Uterus (tissue), 4 donors: ENCODE data around the gene TMEM14A. TPM values are rescaled to one million over a fixed set of nuclear protein-coding genes. Genes with fewer than 3 reads are reported as not detected.

ENCODE experiments used
- DNase-seq, 2 donors: peaks; one replicate each; pipeline ENCODE4 v3.0.0-alpha.2; 2019 to 2020
- H3K27ac ChIP-seq, 2 donors: fragments of 200-600 bp; sonication (generic); 1 replicate in 1 of 2; 2 replicates in 1 of 2; pipeline ENCODE4 v1.5.1; 2016 to 2018
- H3K27me3 ChIP-seq, 2 donors: fragments of 200-600 bp; sonication (generic); one replicate each; pipeline ENCODE4 v1.5.1; 2018 to 2019; ENCODE audit warnings: control low read depth in 1 of 2
- H3K36me3 ChIP-seq, 2 donors: fragments of 200-600 bp; sonication (generic); one replicate each; pipeline ENCODE4 v1.5.1; 2019; ENCODE audit warnings: control low read depth in 1 of 2
- H3K4me1 ChIP-seq, 2 donors: fragments of 200-600 bp; sonication (generic); one replicate each; pipeline ENCODE4 v1.5.1; 2018 to 2019; ENCODE audit warnings: control low read depth in 1 of 2
- H3K4me3 ChIP-seq, 2 donors: fragments of 200-600 bp; sonication (generic); 1 replicate in 1 of 2; 2 replicates in 1 of 2; pipeline ENCODE4 v1.5.1; 2018 to 2019; ENCODE audit warnings: mild to moderate bottlenecking in 1 of 2
- H3K9me3 ChIP-seq, 2 donors: fragments of 200-600 bp; sonication (generic); one replicate each; pipeline ENCODE4 v1.5.1; 2019; ENCODE audit warnings: control low read depth in 1 of 2
- POLR2A ChIP-seq, 2 donors: fragments of 450-650 bp; IDR thresholded peaks; one replicate each; pipeline ENCODE4 v1.6.1; 2016; ENCODE audit warnings: antibody characterized with exemption in 2 of 2, mild to moderate bottlenecking in 1 of 2, moderate library complexity in 1 of 2
- intact Hi-C: fragments of 100-400 bp; cut with DNase I; formaldehyde crosslinking; loops from one replicate; pipeline ENCODE4 v1.15.1; 2023; ENCODE audit warnings: low total_unique reads
- total RNA-seq, 4 donors: library from RNA; depleted of rRNA in 3 of 4; stranded (reverse); fragments of >200 nt in 3 of 4; gene quantifications; one replicate each; pipeline versions ENCODE4 v1.1.0 to v1.2.4, GENCODE V29; 2014 to 2023
- TF ChIP-seq, protein P1 (sequence below), 4 experiments: fragments of 200-600 bp in 2 of 4; fragments of 450-650 bp in 2 of 4; sonication (generic) in 2 of 4; IDR thresholded peaks; one replicate each; pipeline ENCODE4 v1.5.1; 2016 to 2019; ENCODE audit warnings: antibody characterized with exemption in 4 of 4, mild to moderate bottlenecking in 2 of 4, moderate library complexity in 1 of 4
- donor health status: DM: yes; HTN: yes; CAD: no.

TMEM14A gene
- total RNA-seq, 4 donors from 2014 or later = 9.5 to 65.0 (median 32.8) TPM

DNA sequence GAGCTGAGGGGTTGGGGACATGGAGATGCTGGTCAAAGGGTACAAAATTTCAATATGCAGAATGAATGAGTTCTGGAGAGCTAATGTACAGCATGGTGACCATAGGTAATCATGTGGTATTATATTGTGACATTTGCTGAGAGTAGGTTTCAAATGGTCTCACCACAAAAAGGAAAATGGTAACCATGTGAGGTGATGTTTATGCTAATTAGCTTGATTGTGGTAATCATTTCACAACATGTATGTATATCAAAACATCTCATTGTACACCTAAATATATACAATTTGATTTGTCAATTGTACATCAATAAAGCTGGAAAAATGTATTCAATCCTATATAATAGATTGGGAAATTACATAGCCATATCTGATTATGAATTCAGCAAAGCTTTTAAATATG, 29.5 kb upstream of the TMEM14A start:
- intact Hi-C loops = no loop called here
- DNase-seq = no peak
- no peak overlapping the region for H3K4me3 ChIP-seq
- H3K9me3 ChIP-seq = no peaks in the 10 kb centered on the region
- H3K36me3 ChIP-seq = no peaks in the 10 kb centered on the region
- no peak overlapping the region for H3K27ac ChIP-seq
- TF ChIP-seq POLR2A (IDR thresholded peaks at IDR 0.05) = no peak
- TF ChIP-seq, protein P1, sequence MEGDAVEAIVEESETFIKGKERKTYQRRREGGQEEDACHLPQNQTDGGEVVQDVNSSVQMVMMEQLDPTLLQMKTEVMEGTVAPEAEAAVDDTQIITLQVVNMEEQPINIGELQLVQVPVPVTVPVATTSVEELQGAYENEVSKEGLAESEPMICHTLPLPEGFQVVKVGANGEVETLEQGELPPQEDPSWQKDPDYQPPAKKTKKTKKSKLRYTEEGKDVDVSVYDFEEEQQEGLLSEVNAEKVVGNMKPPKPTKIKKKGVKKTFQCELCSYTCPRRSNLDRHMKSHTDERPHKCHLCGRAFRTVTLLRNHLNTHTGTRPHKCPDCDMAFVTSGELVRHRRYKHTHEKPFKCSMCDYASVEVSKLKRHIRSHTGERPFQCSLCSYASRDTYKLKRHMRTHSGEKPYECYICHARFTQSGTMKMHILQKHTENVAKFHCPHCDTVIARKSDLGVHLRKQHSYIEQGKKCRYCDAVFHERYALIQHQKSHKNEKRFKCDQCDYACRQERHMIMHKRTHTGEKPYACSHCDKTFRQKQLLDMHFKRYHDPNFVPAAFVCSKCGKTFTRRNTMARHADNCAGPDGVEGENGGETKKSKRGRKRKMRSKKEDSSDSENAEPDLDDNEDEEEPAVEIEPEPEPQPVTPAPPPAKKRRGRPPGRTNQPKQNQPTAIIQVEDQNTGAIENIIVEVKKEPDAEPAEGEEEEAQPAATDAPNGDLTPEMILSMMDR (IDR thresholded peaks at IDR 0.05) = no peak
- no peaks in the 10 kb centered on the region for H3K27me3 ChIP-seq
- H3K4me1 ChIP-seq = no peaks in the 10 kb centered on the region

DNA sequence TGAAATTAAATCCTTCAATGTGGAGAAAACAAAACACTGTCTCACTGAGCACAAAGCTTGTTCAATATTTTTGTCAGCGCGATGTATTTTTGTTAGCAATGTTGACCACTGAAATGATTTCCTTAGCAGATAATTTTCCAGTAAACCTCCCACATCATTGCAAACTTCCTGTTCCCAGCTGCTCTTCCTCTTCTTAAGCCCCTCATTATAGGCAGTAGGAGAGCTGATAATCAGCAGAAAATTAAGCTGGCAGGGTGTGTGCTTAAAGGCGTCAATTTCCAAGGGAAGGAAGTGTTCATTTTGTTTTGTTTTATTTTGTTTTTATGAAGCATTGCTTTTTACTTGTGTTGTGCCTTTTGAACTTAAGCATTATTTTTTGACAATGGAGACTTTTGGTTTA, 29.1 kb upstream of the TMEM14A start:
- Histone ChIP-seq H3K4me3 (no peak overlapping the region), H3K4me1 (no peaks in the 10 kb centered on the region), H3K27ac (no peak overlapping the region), H3K27me3 (no peaks in the 10 kb centered on the region), H3K9me3 (no peaks in the 10 kb centered on the region), H3K36me3 (no peaks in the 10 kb centered on the region)
- TF ChIP-seq, protein P1 (IDR thresholded peaks at IDR 0.05) = no peak
- no peak for TF ChIP-seq POLR2A (IDR thresholded peaks at IDR 0.05)
- intact Hi-C loops = no loop called here
- DNase-seq = no peak

DNA sequence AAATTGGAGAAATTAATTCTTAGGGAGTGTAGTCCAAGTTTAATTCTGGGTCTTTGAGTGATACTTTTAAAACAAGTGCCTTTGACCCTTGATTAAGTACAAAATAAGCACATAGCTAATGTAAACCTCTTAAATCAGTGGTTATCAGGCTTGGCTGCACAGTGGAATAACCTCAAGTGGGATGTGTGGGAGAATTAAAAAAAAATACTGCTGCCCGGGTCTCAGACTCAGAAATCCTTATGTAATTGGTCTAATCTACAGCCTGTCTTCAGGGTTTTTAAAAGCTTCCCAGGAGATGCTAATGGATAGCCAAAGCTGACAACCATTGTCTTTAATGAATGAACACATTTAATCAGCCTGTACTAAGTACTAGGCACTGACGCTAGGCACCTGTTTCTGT, 28.5 kb upstream of the TMEM14A start:
- Histone ChIP-seq H3K4me1 (no peaks in the 10 kb centered on the region), H3K27me3 (no peaks in the 10 kb centered on the region), H3K36me3 (no peaks in the 10 kb centered on the region), H3K4me3 (no peak overlapping the region), H3K27ac (no peak overlapping the region), H3K9me3 (no peaks in the 10 kb centered on the region)
- intact Hi-C loops = no loop called here
- no peak for DNase-seq
- no peak for TF ChIP-seq POLR2A (IDR thresholded peaks at IDR 0.05)
- TF ChIP-seq, protein P1 (IDR thresholded peaks at IDR 0.05) = no peak

DNA sequence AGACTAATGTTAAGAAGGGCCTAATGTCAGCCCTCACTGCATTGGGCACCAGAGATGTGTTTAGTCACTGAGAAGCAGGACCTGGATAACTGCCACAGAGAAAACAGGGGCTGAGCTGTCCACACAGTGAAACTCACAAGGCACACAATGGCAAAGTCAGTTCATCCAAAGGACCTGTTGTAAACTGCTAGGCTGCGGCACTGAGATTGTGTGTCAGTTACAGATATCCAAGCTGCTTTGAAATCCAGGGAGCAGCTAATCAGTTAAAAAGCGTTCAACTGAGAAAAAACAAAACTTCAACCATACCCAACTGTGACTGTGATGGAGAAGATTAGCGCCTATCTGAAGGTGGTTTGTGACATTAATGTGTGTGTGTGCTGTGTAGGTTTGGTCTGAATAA, 27.8 kb upstream of the TMEM14A start:
- intact Hi-C loops = no loop called here
- no peak overlapping the region for H3K27ac ChIP-seq

DNA sequence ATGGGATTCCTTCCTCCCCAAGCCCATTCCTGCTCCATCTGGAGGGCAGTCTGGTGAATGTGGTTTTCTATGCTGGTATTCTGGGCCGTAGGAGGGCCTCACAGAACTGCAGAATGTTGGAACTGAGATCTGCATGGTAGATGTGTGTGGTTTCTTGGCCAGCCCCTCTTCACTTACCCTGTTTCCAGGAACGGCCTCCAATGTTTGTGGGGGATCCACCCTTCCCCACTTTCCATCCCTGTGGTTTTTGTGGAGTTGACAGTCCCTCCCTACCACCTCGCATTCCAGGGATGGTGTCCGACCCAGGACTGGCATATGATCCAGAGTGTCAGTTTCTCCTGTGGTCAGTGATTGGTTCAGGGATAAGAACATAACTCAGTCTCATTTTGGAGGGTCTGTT, 26.7 kb upstream of the TMEM14A start:
- intact Hi-C loops = no loop called here
- no peak for DNase-seq
- Histone ChIP-seq H3K27ac (no peak overlapping the region), H3K4me1 (no peaks in the 10 kb centered on the region), H3K27me3 (no peaks in the 10 kb centered on the region), H3K36me3 (no peaks in the 10 kb centered on the region), H3K9me3 (no peaks in the 10 kb centered on the region), H3K4me3 (no peak overlapping the region)
- no peak for TF ChIP-seq POLR2A (IDR thresholded peaks at IDR 0.05)
- TF ChIP-seq, protein P1 (IDR thresholded peaks at IDR 0.05) = no peak

More for the DNA sequence above, 27.8 kb upstream of the TMEM14A start:
- no peak for DNase-seq
- H3K27me3 ChIP-seq = no peaks in the 10 kb centered on the region
- H3K9me3 ChIP-seq = no peaks in the 10 kb centered on the region
- H3K36me3 ChIP-seq = no peaks in the 10 kb centered on the region
- TF ChIP-seq, protein P1 (IDR thresholded peaks at IDR 0.05) = no peak
- H3K4me3 ChIP-seq = no peak overlapping the region
- no peaks in the 10 kb centered on the region for H3K4me1 ChIP-seq
